GM20000 (cell line): Measurements from ENCODE around the gene SMOC2.

Experiments used
- DNase-seq: peaks from one replicate; pipeline ENCODE4 v3.0.0; 2012; ENCODE audit warnings: low spot score
- TF ChIP-seq, protein P1 (sequence below): IDR thresholded peaks from 2 replicates; pipeline ENCODE4 v1.5.1; 2012; ENCODE audit warnings: mild to moderate bottlenecking, control low read depth; ENCODE audit errors: extremely low read depth, missing control alignments

SMOC2 gene

DNA sequence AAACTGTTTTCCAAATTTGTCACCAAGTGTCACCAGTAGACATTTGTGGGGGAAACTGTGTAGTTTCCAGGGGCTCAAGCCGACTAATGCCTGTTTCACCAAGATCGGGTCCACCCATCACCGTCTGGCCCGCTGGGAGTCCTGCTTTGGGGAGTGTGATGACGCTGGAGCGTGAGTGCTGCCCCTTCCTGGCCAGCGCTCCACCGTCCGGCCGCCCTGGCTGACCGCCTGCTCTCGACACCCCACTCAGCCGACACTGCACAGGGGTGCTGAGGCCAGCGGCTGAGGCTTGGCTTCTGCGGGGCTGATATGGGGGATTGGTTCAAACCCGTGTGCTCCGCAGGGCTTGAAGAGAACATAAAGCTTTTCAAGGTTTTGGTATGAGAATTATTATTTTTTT, 160.1 kb downstream of the SMOC2 start:
- TF ChIP-seq, protein P1, sequence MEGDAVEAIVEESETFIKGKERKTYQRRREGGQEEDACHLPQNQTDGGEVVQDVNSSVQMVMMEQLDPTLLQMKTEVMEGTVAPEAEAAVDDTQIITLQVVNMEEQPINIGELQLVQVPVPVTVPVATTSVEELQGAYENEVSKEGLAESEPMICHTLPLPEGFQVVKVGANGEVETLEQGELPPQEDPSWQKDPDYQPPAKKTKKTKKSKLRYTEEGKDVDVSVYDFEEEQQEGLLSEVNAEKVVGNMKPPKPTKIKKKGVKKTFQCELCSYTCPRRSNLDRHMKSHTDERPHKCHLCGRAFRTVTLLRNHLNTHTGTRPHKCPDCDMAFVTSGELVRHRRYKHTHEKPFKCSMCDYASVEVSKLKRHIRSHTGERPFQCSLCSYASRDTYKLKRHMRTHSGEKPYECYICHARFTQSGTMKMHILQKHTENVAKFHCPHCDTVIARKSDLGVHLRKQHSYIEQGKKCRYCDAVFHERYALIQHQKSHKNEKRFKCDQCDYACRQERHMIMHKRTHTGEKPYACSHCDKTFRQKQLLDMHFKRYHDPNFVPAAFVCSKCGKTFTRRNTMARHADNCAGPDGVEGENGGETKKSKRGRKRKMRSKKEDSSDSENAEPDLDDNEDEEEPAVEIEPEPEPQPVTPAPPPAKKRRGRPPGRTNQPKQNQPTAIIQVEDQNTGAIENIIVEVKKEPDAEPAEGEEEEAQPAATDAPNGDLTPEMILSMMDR: no peak
- no peak for DNase-seq

DNA sequence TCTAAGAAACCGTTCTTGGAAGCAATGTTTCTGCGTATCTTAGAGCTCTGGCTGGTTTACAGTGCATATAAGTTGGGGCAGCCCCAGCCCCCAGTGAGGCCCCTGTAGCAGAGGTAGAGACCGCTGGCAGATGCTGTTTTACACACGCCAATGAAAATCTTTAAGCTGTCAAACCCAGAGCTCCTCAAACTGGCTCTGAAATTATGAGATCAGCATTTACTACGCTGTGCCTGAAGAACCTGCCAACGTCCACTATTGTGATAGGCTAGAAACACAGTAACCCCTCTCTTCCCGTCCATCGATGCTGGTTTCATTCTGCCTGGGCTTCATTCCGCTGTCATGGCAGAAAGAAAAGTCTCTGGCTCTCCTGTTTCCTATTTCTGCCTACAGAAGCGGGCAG, 160.6 kb downstream of the SMOC2 start:
- no peak for DNase-seq
- TF ChIP-seq, protein P1: no peak

DNA sequence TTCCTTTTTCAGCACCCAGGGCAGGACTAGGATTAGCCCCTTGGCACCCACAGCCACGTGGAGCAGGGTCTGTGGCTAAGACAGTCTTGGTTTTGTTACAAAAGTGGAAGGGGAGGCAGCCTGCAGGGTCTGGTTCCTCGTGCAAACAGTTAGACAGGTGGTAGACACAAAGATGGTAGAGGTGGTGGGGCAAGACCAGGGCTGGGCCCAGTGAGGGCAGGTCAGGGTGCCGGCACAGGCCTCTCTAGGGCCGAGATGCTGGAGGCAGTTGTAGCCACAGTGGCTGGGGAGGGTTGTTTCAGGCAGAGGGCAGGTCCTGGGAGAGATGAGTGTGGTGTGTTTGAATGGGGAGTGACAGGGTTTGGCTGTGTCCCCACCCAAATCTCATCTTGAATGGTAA, 161.6 kb downstream of the SMOC2 start:
- DNase-seq: no peak

DNA sequence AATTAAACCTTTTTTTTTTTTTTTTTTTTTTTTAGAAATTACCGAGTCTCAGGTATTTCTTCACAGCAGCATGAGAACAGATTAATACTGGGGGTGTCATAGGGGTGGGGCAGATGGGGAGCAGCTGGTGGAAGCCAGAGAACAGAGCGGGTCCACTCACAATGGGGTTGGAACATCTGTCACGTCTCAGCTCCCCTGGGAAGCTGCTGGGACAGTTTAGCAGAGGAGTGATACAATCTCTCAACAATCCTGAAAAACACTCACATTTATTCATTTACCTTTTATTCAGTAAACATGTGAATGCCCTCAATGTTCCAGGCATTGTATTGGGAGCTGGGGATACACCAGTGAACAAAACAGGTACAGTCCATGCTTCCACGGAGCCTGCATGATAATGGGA, 162.2 kb downstream of the SMOC2 start:
- DNase-seq: no peak
- TF ChIP-seq, protein P1: no peak

More for the DNA sequence above, 161.6 kb downstream of the SMOC2 start:
- TF ChIP-seq, protein P1: no peak

DNA sequence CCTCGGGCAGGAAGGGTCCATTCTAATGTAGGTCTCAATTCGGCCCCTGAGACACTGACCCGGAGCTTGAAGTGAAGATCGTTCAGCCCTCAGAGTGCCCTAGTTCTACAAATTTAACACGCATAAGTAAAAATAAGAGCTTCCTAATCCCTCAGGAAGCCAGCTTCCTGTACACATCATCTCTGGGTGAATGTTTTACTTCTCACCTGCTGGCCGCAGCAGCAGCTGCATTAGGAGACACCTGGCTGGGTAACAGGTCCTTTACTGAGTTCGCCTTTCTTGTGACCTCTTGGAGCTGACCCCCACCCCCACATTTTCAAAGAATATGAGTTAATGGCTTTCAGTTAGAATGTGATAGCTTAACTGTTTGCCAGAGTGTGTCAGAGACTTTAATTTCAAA, 165.0 kb downstream of the SMOC2 start:
- no peak for DNase-seq
- TF ChIP-seq, protein P1: no peak

DNA sequence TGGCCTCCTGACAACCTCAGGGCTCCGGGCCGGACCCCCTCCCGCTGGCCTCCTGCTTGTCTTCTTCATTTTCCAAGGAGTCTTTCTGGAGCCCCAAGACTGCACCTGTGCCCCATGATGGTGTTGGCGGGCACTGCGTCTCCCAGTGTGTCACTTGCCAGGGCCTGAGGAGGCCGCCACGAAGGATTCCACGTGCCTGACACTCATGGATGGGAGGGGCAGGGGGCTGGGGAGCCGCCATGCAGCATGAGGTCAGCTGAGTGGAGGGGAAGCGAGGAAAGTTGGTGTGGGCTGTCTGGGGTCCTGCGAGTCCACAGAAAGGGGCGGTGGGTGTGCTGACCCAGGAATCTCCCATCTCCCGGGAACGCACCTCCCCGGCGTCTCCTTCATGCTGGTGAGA, 165.7 kb downstream of the SMOC2 start:
- no peak for DNase-seq
- TF ChIP-seq, protein P1: no peak

DNA sequence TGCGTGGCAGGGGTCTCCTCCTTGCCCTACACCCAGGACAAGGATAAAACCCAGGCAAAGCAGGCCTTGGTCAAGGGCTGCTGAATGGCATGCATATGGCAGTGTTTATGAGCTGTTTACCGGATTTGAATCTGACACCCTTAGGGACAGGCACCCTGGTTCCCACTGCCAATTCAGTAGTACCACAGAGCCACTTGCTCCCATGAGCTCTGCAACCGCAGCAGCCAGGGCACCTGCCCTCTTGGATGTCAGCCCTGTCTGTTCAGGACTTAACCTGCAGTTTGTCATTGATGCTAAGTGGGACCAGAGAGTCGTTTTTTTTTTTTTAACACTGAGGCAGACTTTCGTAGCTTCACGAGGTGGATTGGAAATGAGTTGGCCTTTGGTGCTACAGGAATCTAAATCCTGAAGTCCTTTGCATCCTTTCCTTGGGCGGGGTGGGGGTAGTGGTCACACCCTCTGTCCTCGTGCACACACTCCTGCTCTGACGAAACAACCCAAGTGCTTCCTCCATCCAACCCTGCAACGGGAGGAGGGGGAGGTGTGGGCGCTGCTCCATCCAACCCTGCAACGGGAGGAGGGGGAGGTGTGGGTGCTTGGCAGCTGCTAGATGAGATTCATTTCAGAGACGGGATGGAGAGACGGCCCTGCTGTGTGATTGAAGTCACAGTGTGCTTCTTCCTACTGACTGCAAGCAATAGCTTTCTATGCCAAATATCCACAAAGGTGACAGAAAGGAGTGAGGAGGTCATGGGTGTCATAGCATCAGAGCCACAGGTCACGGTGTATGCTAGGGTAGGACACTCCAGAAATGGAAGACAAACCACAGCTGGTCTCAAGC, 166.5 kb downstream of the SMOC2 start:
- DNase-seq: no peak
- TF ChIP-seq, protein P1: no peak
